Uterine smooth muscle cell (primary cell): Measurements from ENCODE around the gene LHX6. TPM values are rescaled to one million over a fixed set of nuclear protein-coding genes. Genes with fewer than 3 reads are reported as not detected.

Source experiments
- total RNA-seq: library from RNA; depleted of rRNA; stranded (reverse); fragments of >200 nt; gene quantifications from 2 replicates; pipeline ENCODE4 v1.2.3, GENCODE V29; 2014

LHX6 gene
- under 0.01 TPM in 1 of 2 replicates, not detected in the other for total RNA-seq

DNA sequence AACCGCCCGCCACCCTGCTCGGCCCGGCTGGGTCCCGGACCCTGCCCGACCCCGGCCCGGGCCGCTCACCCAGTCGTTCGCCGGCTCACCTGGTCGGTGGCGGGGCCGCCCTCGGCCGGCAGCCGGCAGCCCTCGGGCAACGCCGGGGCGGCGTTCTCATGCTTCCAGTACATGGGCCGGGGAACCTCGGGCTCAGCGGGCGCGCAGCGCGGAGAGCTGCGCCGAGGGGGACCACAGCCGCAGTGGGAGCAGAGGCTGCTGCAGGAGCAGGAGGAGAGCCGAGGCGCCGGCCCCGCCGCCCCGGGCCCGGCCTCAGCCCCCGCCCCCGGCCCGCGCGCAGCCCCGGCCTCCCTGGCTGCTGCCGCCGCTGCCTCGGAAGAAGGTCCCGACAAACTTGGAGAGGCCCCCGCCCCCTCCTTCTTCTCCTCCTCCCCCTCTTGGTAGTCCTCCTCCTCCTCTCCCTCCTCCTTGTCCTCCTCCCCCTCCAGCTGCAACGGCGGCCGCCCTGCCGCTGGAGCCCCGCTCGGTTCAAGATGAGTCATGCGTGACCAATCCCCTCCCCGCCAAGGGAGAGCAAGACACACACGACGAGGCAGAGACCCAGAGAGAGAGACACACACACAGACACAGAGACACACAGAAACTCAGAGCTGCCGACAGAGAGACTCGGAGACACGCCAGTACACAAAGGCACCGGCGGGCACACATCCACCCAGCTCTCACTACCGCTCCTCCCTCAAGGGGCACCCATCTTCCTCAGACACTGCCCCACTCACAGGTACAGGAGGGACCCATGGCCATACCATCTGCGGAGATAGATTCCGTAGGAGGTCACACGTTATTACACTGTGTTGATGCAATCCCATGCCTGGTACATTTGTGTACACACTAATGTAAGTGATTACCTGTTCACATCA is at the start of gene LHX6:
LHX6 (minus strand) TSS at position 390 of the 917 bp plus-strand sequence; CDS start at position 173, 217 bp downstream.

DNA sequence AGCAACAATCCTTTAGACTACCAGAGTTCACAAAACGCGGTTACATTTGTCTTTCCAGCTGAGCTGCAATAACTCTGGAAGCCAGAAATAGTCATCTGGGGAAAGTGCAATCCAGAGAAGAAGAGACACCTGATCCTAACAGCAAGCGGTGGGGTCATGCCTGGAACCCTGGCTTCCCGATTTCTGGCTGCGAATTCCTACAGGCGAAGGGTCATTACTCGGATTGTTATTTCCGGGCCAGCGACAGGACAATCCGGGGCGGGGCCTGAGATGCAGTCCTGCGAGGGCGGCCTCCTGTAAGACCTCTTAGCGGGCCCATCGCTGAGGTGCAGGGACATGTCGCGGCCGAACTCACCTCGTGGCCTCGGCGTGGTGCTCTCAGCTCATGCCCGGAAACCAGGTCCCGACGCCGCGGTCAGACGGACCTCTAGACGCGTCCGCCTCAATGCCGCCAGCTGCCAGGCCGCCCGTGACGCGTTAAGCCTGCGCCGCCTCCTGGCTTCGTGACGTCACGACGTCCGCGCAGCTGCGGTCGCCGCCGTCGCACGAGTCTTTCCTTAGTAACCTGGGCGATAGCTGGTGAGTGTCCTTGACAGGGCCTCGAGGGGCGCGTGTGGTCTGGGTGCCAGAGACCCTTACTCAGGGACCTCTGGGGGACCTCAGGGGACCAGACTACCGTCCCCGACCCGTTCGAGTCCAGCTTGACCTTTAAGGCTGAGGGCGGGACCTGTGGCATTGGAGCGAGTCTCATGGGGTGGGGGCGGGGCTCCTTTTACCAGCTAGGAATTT is 35.8 kb upstream of the LHX6 start, which contains the start of the genes MRRF and RBM18:
MRRF (plus strand) TSS at position 523 of the 789 bp plus-strand sequence. CDS start 6,010 bp downstream, outside the sequence.
RBM18 (minus strand) TSS at position 481 of the 789 bp plus-strand sequence. CDS start 3,348 bp downstream, outside the sequence.

DNA sequence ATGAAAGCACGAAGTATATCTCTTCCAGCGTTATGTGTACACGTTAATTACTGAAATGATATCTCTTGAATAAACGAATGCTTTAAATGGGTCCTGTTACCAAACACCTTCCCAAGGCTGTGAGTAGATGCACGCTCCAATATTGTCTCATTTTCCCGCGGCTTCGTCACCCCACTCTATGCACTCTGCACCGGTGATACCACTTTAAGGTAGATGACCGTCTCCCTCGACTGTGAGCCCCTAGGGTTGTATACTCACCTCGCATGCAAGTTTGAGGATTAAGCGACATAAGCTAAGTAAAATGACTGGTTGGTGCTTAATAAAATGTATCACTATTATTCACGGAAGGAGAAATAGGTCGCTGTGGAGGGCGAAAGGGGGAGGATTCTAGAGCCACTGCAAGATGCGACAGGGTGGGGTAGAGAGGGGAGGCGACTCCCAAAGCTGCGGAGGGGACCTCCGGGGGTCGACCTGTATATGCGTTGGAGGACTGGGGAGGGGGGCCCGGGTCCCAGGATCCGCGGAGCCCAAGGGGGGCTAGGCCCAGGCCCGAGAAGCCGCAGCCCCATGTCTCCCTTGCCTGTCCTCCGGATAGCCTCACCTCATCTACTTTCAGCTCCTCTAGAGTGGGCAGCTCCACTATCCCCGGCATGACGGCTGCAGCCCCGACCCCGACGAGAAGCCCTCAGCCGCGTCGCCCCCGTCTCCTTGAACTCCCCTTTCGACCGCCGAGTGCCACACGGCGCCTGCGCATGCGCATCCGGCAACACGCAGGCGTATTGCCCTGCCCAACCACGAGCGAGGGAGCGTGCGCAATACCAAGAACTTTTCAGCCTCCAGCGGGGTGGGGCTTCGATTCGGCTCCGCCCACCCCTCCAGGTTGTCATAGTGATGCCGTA is 69.5 kb downstream of the LHX6 start, which contains the start of the genes MORN5 and NDUFA8:
MORN5 (plus strand) TSS at position 883 of the 899 bp plus-strand sequence. CDS start 65 bp downstream, outside the sequence.
NDUFA8 (minus strand) TSS at position 754 of the 899 bp plus-strand sequence; CDS start at position 652, 102 bp downstream.

Other genes with a start within 250 kb of the LHX6 start
- gene TTLL11, start 135.6 kb downstream of the LHX6 start, total RNA-seq, result 2.9 and 3.8 TPM in 2 replicates
- gene NDUFA8, start 69.2 kb downstream of the LHX6 start, total RNA-seq, result 41.7 and 44.6 TPM in 2 replicates
- 0.33 TPM in 1 of 2 replicates, not detected in the other for gene MORN5, start 69.0 kb downstream of the LHX6 start, total RNA-seq
- 8.2 and 9.1 TPM in 2 replicates for gene RBM18, start 35.9 kb upstream of the LHX6 start, total RNA-seq
- gene MRRF, start 35.9 kb upstream of the LHX6 start, total RNA-seq, result 33.0 and 50.4 TPM in 2 replicates
- gene PTGS1, start 142.1 kb upstream of the LHX6 start, total RNA-seq, result 11.4 and 31.2 TPM in 2 replicates
- not detected in 2 replicates for gene OR1J1, start 249.0 kb upstream of the LHX6 start, total RNA-seq